NCI-H2196 treated with DMSO at 0.1 percent for 48 hours (cell line): ENCODE results near the gene RANBP3.
"Not testable (repeated sequence)": the region's sequence is repeated elsewhere in the genome, so short reads cannot be mapped to it uniquely, and the experiment has no call there.

Experiments
- DNase-seq: peaks from one replicate; lab custom pipeline; 2025; ENCODE audit not compliant: unreplicated experiment; lab: John Stamatoyannopoulos, UW

The RANBP3 gene

GRCh38 chr19:6006896-6007295, 29.0 kb upstream of the RANBP3 start:
- no peak for DNase-seq

- DNase-seq, result not testable (repeated sequence)
Measured at GRCh38 chr19:6006070-6006446, 28.1 kb upstream of the RANBP3 start.

GRCh38 chr19:6005321-6006069, 27.6 kb upstream of the RANBP3 start:
- no peak for DNase-seq

GRCh38 chr19:6003976-6004375, 26.0 kb upstream of the RANBP3 start:
- no peak for DNase-seq

GRCh38 chr19:6002591-6002990, 24.7 kb upstream of the RANBP3 start:
- DNase-seq, result no peak

- DNase-seq, result no peak
Measured at GRCh38 chr19:6000228-6000847, 22.4 kb upstream of the RANBP3 start.

- no peak for DNase-seq
Measured at GRCh38 chr19:5999693-6000092, 21.8 kb upstream of the RANBP3 start.

- DNase-seq, result no peak
Measured at GRCh38 chr19:5997371-5997770, 19.4 kb upstream of the RANBP3 start.

- no peak for DNase-seq
Measured at GRCh38 chr19:5996623-5997320, 18.8 kb upstream of the RANBP3 start.

- no peak for DNase-seq
Measured at GRCh38 chr19:5996102-5996501, 18.2 kb upstream of the RANBP3 start.

GRCh38 chr19:5995606-5996005, 17.7 kb upstream of the RANBP3 start:
- DNase-seq, result no peak

- DNase-seq, result no peak
Measured at GRCh38 chr19:5994405-5995165, 16.6 kb upstream of the RANBP3 start.

- DNase-seq, result no peak
Measured at GRCh38 chr19:5993648-5994358, 15.9 kb upstream of the RANBP3 start.

GRCh38 chr19:5993201-5993600, 15.3 kb upstream of the RANBP3 start:
- DNase-seq, result no peak

- no peak for DNase-seq
Measured at GRCh38 chr19:5992756-5993155, 14.8 kb upstream of the RANBP3 start.

GRCh38 chr19:5991244-5991838, 13.4 kb upstream of the RANBP3 start:
- no peak for DNase-seq

GRCh38 chr19:5990289-5990797, 12.4 kb upstream of the RANBP3 start:
- DNase-seq, result no peak

- no peak for DNase-seq
Measured at GRCh38 chr19:5989388-5990074, 11.6 kb upstream of the RANBP3 start.

- no peak for DNase-seq
Measured at GRCh38 chr19:5988517-5989387, 10.8 kb upstream of the RANBP3 start.
